HG03378 (cell line): Measurements from ENCODE around the gene CHD9NB.
"Not testable (repeated sequence)": the region's sequence is repeated elsewhere in the genome, so short reads cannot be mapped to it uniquely, and the experiment has no call there.

Experiments used
- ATAC-seq: cut with Tn5 transposase; IDR thresholded peaks from one replicate; pipeline ENCODE4 v1.9.1; 2021; ENCODE audit warnings: mild to moderate bottlenecking, moderate library complexity; ENCODE audit not compliant: unreplicated experiment

Gene CHD9NB

DNA sequence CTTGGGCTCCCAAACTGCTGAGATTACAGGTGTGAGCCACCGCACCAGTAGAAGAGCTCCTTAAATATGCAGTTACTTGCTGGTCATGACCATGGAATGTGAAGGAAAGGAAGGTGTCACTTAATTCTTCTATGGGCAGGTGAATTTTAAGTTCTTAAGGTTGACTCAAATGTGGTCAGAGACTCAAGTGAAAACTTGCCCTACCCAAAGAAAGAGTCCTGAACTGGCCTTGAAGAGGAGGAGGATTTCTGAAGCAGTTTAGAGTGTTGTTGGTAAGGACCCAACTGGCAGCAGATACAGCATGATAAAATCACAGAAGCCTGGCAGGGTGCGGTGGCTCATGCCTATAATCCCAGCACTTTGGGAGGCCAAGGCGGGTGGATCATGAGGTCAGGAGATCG, 31.4 kb upstream of the CHD9NB start:
- ATAC-seq = no peak

- ATAC-seq = no peak
Measured at GRCh38 chr16:53083119-53083518, 30.4 kb upstream of the CHD9NB start.

GRCh38 chr16:53082509-53082908, 29.8 kb upstream of the CHD9NB start:
- no peak for ATAC-seq

- no peak for ATAC-seq
Measured at GRCh38 chr16:53081686-53082407, 29.1 kb upstream of the CHD9NB start.

GRCh38 chr16:53081032-53081424, 28.3 kb upstream of the CHD9NB start:
- no peak for ATAC-seq

- ATAC-seq = no peak
Measured at GRCh38 chr16:53080345-53081031, 27.8 kb upstream of the CHD9NB start.

DNA sequence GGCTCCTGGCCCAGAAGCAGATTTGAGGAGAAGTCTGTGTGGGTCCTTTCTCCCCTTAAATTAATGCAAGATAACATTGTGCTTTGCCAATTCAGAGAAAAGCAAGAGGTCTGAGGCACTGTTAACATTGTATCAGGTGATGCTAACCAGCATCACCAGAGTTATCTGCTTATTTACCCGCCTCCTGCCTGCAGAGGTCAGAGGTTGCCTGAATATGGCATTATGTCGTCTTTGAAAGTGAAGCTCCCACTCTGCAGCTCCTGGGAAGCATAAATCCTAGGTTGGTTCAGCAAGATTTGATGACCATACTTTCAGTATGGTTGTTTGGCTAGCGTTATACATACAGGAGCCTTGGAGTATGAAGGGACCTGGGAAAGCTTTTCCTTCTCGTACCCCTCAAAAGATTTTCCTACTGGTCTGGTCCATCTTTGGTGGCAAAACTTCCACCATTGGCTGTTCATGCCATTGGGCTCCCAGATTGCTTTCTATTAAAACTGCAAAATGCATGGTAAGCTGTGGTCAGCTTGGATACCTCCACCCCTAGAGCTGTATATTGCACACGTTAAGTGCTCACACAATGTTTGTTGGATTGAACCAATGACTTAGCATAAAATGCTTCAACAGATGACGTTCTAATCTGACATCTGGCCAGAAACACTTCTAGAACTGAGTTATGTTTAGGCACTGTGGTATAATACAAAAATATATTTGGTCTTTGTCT, 26.2 kb upstream of the CHD9NB start:
- no peak for ATAC-seq

DNA sequence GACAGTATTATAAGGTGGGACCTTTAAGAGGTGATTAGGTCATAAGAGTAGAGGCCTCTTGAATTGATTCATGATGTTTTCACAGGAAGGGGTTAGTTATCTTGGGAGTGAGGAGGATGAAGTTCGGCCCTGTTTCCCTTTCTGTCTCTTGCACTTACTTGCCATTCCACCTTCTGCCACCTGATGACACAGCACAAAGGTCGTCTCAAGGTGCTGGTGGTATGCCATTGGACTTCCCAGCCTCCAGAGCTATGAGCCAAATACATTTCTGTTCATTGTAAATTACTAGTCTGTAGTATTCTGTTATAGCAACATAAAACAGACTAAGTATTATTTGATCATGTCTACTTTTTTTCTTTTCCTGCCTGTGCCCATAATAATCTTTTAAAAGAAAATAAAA, 25.6 kb upstream of the CHD9NB start:
- ATAC-seq = no peak

GRCh38 chr16:53075461-53075860, 22.8 kb upstream of the CHD9NB start:
- ATAC-seq = not testable (repeated sequence)

DNA sequence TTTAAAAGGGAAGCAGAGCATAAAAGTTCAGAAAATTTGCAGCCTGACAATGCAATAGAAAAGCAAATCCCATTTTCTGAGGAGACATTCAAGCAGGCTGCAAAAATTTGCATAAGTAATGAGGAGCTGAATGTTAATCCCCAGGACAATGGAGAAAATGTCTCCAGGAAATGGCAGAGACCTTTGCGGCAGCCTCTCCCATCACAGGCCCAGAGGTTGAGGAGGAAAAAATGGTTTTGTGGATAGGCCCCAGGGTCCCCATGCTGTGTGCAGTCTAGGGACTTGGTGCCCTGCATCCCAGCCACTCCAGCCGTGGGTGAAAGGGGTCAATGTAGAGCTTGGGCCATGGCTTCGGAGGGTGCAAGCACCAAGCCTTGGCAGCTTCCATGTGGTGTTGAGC, 21.6 kb upstream of the CHD9NB start:
- not testable (repeated sequence) for ATAC-seq

DNA sequence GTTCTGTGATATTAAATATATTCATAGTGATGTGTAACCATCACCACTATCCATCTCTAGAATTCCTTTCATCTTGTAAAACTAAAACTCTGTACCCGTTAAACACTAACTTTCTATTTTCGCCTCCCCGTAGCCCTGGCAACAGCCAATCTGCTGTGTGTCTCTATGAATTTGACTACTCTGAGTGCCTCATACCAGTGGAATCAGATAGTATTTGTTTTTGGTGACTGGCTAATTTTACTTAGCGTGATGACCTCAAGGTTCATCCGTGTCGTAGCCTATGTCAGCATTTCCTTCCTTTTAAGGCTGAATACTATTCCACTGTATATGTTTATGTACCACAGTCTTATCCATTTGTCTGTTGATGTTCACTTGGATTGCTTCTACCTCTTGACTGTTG, 20.3 kb upstream of the CHD9NB start:
- no peak for ATAC-seq

DNA sequence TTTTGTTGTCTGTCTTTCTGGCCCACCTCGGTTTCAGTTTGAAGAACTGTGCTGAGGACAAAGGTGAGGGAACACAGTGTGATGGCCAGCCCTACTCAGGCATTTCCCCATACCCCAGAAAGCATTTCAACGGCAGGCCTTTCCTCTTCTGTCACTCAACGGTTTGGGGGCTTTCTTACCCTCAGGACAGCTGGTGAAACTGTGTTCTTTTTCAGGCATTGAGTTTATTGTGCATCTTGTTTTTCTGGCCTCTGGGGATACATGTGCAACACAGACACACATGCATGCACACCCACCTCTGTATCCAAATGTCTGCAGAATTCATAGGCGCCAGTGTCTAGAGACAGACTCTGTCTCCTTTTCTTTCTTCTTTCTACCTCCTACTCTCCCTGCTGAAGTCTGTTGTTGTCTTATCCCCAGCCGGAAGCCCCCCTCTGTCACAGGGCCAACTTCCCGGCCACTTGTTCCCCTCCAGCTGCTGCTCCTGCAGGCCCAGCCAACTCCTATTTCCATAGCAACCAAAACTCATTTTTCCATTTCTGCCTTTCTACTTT, 19.1 kb upstream of the CHD9NB start:
- ATAC-seq = peak; percentile 54

DNA sequence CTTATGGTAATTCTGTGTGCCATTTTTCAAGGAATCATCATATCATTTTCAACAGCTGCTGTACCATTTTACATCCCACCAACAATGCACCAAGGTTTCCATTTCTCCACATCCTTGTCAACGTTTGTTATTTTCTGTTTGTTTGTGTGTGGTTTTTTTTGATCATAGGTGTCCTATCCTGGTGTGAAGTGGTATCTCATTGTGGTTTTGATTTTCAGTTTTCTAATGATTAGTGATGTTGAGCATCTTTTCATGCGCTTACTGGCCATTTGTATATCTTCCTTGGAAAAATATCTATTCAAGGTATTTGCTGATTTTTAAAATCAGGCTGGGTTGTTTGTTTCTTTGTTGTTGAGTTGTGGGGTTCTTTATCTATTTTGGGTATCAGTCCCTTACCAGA, 17.1 kb upstream of the CHD9NB start:
- no peak for ATAC-seq

DNA sequence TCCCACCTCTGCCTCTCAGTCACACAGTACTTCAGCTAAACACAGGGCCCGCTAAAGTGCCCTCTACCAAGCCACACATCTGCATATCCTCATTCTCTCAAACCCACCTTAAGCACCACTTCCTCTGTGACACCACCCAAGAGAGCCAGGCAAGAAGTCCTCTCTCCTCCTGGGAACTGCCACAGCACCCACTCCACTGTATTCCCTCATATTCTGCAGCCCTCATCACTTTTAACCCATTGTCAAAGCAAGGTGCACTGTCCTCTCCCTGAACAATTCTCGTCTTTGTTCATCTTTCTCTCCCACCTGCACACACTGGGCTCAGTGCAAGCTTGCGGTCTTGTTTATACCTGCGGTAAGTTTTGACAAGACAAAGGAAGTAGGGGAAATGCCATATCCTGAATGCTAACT, 15.7 kb upstream of the CHD9NB start:
- peak; percentile 49 for ATAC-seq

DNA sequence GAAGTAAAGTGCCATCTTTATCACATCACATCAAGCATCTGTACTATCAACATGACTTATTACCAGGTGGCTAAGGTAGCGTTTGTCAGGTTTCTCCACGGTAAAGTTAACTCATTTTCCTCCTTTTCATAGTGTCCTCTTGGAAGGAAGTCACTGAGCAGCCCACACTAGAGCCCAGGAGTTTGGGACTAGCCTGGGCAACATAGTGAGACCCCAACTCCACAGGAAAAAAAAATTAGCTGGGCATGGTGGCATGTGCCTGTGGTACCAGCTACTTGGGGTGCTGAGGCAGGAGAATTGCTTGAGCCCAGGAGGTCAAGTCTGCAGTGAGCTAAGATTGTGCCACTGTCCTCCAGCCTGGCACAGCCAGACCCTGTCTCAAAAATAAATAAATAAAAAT, 15.0 kb upstream of the CHD9NB start:
- no peak for ATAC-seq

DNA sequence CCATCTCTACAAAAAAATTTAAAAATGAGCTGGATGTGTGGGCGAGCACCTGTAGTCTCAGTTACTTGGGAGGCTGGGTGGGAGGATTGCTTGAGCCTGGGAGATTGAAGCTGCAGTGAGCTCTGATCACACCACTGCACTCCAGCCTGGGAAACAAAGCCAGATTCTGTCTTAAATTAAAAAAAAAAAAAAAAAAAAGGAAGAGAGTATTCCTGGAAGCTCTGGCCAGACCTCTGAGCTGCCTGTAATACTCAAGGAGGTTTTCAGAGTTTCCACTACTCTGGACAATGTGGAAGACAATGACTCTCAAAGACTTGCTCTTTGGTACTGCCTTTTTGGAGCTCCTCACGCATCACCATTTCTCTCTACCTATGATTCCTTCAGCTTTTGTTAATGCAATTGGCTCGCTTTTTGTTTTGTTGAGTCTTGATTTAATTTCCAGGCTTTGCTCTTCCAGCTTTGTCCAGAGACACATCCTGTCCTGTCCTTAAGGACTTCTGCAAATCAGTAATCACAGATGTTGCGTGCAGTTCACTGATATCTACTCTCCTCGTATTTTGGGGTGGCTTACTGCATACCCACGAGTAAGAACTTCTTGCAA, 12.9 kb upstream of the CHD9NB start:
- no peak for ATAC-seq

DNA sequence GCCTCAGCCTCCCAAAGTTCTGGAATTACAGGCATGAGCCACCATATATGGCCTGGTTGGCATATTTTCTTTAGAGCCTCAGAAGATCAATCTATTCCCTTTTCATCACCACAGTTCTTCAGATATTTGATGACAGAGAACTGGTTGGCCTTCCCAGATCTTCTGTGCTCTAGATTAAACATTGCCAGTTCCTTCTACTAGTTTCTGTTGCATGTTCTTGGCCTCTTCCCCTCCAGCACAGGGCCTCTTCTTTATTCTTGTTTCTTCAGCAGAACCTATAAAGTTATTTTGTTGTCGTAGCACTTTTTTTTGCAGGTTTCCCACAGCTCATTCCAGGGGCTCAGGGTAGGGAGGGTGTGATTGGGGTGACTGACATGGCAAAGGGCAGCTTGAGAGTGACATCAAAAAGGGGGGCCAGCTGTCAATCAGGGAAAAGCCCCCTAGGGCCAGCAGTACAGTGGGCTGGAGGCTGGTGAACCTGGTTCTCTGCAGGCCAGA, 11.4 kb upstream of the CHD9NB start:
- ATAC-seq = no peak

GRCh38 chr16:53061701-53062159, 9.0 kb upstream of the CHD9NB start:
- ATAC-seq = peak; percentile 86

- ATAC-seq = peak; percentile 13
Measured at GRCh38 chr16:53061256-53061655, 8.6 kb upstream of the CHD9NB start.

DNA sequence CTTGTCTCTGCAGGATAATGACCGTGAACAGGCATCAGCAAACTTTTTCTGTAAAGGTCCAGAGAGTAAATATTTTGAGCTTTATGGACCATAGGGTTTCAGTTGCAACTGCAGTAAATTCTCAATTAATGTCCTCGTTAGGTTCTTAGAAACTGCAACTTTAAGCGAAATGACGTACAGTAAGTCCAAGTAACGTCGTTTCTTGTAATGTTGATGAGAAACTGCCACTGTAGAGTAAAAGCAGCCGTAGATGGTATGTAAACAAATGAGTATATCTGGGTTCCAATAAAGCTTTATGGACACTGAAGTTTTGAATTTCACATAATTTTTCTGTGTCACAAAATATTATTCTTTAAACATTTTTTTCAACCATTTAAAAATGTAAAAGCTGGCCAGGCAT, 7.0 kb upstream of the CHD9NB start:
- ATAC-seq = no peak

DNA sequence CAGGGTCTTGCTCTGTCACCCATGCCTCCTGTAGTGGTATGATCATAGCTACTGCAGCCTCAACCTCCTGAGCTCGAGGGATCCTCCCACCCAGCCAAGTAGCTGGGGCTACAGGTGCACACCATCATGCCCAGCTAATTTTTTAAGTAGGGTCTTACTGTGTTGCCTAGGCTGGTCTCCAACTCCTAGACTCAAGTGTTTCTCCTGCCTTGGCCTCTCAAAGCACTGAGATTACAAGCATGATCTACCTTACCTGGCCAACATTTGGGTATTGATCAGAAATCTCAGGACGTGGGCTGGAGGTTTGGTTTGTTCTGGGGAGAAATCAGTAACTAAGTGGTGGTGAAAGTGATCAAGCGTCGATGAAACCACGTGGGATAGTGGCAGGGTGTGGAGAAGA, 6.2 kb upstream of the CHD9NB start:
- ATAC-seq = no peak
